ENCODE measurements around the gene NCK2. TPM values are rescaled to one million over a fixed set of nuclear protein-coding genes. Genes with fewer than 3 reads are reported as not detected.

Gene NCK2
- total and polyA plus RNA-seq, 2 of the 13 experiments (the other 11 are each of a cell fraction or from before 2014, with no cell fraction given): 14.8 to 23.5 TPM

- TF ChIP-seq MEIS1 (CRISPR knock-in tag; IDR thresholded peaks at IDR 0.05; ENCODE audit: borderline replicate concordance) (no peak), PAF1 (CRISPR knock-in tag; IDR thresholded peaks at IDR 0.05) (no peak), FOXP4 (CRISPR knock-in tag; IDR thresholded peaks at IDR 0.05) (peak; percentile 56), TCF12 (IDR thresholded peaks at IDR 0.05) (no peak), TCF12 (CRISPR knock-in tag; IDR thresholded peaks at IDR 0.05) (no peak), FOXA3 (CRISPR knock-in tag; IDR thresholded peaks at IDR 0.05) (peak; percentile 89), ZNF225 (CRISPR knock-in tag; IDR thresholded peaks at IDR 0.05) (no peak), ISL2 (CRISPR knock-in tag; IDR thresholded peaks at IDR 0.05) (peak; percentile 80), ZNF430 (CRISPR knock-in tag; IDR thresholded peaks at IDR 0.05) (no peak), BCL3 (CRISPR knock-in tag; IDR thresholded peaks at IDR 0.05) (no peak), ATM (IDR thresholded peaks at IDR 0.05; ENCODE audit: borderline replicate concordance) (no peak), ZNF264 (CRISPR knock-in tag; IDR thresholded peaks at IDR 0.05) (peak; percentile 51; the same call in 1 of the 2 replicates), MEIS2 (CRISPR knock-in tag; IDR thresholded peaks at IDR 0.05) (no peak), ZBTB14 (CRISPR knock-in tag; IDR thresholded peaks at IDR 0.05) (no peak), ZKSCAN8 (CRISPR knock-in tag; IDR thresholded peaks at IDR 0.05; ENCODE audit: borderline replicate concordance) (no peak), THAP8 (CRISPR knock-in tag; IDR thresholded peaks at IDR 0.05; ENCODE audit: borderline replicate concordance) (no peak), DNMT1 (CRISPR knock-in tag; IDR thresholded peaks at IDR 0.05) (no peak), SALL1 (CRISPR knock-in tag; IDR thresholded peaks at IDR 0.05) (peak; percentile 95), MLLT10 (CRISPR knock-in tag; IDR thresholded peaks at IDR 0.05) (no peak), NONO (IDR thresholded peaks at IDR 0.05) (no peak), NONO (CRISPR knock-in tag; conservative IDR thresholded peaks at IDR 0.05) (no peak), NFE2L2 (IDR thresholded peaks at IDR 0.05; ENCODE audit: low read length) (no peak), PRMT3 (CRISPR knock-in tag; IDR thresholded peaks at IDR 0.05; ENCODE audit: borderline replicate concordance, low read depth) (no peak), BRCA1 (CRISPR knock-in tag; IDR thresholded peaks at IDR 0.05) (no peak), TEAD3 (CRISPR knock-in tag; optimal IDR thresholded peaks at IDR 0.05; ENCODE audit: borderline replicate concordance) (no peak), KMT2A (CRISPR knock-in tag; IDR thresholded peaks at IDR 0.05) (peak; percentile 62; the same call in 1 of the 2 replicates), SMAD3 (CRISPR knock-in tag; IDR thresholded peaks at IDR 0.05) (peak; percentile 84; the same call in 1 of the 2 replicates)
These were observed 166.0 kb downstream of the NCK2 start (continued) for GRCh38 chr2:105910497-105911238.

All from HepG2 (cell line).